Effector memory CD8-positive, alpha-beta T cell (primary cell): ENCODE results near the gene LITAFD.
"Not testable (repeated sequence)": the region's sequence is repeated elsewhere in the genome, so short reads cannot be mapped to it uniquely, and the experiment has no call there.

Experiments
- ATAC-seq: fragments of 150-1000 bp; cut with Tn5 transposase; replicated peaks from 2 replicates; pipeline ENCODE4 v1.10.0; 2021; ENCODE audit warnings: mild to moderate bottlenecking, moderate library complexity
- DNase-seq, 3 experiments: peaks; one replicate each; pipeline ENCODE4 v3.0.0; 2021
- H3K27ac Mint-ChIP-seq, 2 donors: one replicate each; pipeline ENCODE4 v1.8.0; 2022; ENCODE audit warnings: mild to moderate bottlenecking in 2 of 2, mixed read lengths in 2 of 2, moderate library complexity in 2 of 2
- H3K27me3 Mint-ChIP-seq, 2 donors: one replicate each; pipeline ENCODE4 v1.8.0; 2022; ENCODE audit warnings: mixed read lengths in 2 of 2
- H3K36me3 Mint-ChIP-seq: one replicate; pipeline ENCODE4 v1.8.0; 2022; ENCODE audit warnings: mild to moderate bottlenecking, moderate library complexity, mixed read lengths; ENCODE audit not compliant: insufficient read depth
- H3K4me1 Mint-ChIP-seq, 2 donors: one replicate each; pipeline ENCODE4 v1.8.0; 2022; ENCODE audit warnings: low read depth in 2 of 2, mixed read lengths in 2 of 2
- H3K4me3 Mint-ChIP-seq, 2 donors: one replicate each; pipeline ENCODE4 v1.8.0; 2022; ENCODE audit warnings: mild to moderate bottlenecking in 2 of 2, mixed read lengths in 2 of 2, moderate library complexity in 2 of 2
- H3K9me3 Mint-ChIP-seq, 2 donors: one replicate each; pipeline ENCODE4 v1.8.0; 2022; ENCODE audit warnings: mixed read lengths in 2 of 2
- total RNA-seq, 9 experiments: gene quantifications; one replicate each; lab custom pipeline; 2026; lab: John Stamatoyannopoulos, UW

The LITAFD gene
- total RNA-seq = 0 to 0.13 (median 0) reads per million in 9 experiments

DNA sequence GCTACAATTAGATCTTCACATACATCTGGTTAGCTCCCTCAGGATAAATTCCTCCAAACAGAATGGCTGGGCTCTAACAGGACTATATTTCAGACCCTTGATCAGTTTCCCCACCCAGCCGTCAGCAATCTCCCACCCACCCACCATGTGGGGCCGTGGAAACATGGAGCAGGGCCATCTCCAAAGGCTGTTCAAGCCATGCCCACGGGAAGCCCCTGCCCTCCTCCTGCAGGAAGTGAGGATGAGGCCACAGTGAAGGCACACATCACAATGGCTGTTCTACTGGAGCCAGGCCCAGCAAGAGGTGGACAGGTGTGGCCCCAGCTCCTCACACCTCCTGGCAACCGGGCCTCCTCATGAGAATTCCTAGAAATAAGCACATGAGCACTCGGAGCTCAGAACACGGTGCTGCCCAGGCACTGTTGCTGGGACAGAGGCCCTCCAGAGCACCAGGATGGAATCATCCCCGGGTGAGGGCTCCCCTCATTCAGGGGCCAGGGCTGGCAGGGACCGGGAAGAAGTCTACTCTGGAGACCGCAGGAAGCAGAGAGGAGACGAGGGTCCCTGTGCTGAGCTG, at the start of gene LITAFD:
TSS of gene LITAFD (plus strand) at position 311 of the 577 bp plus-strand sequence. CDS start 2,005 bp downstream, outside the sequence.
- H3K4me1 Mint-ChIP-seq = peaks cover 15 to 22% of the 10 kb centered on the region in 2 donors
- peaks cover 4% of the 10 kb centered on the region for H3K36me3 Mint-ChIP-seq
- H3K9me3 Mint-ChIP-seq = no peaks in the 10 kb centered on the region
- ATAC-seq = no peak
- no peak for DNase-seq
- H3K27ac Mint-ChIP-seq = no peak within 1 kb of the TSS
- no peak within 1 kb of the TSS for H3K4me3 Mint-ChIP-seq
- H3K27me3 Mint-ChIP-seq = peaks cover 9 to 15% of the 10 kb centered on the region in 2 donors

DNA sequence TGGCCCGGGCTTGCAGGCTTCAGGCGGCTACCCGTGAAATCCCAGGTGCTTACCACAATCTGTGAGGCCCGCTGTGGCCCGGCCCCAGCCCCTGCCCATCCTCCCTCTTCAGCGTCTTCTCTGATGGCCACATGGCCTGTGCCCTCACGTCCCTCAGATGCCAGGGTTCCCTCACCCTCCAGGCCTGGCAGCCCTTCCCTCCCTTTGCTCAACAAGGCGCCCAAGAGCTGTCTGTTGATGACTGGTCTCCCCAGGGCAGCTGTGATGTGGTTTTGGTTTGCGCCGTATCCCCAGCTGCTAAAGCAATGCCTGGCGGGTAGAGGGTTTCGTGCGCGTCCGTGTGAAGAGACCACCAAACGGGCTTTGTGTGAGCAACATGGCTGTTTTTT, 49.4 kb upstream of the LITAFD start:
- ATAC-seq (no peak), DNase-seq (no peak)
- Mint-ChIP-seq H3K27ac (peak overlapping the region; percentile 21 to 38), H3K27me3 (no peaks in the 10 kb centered on the region), H3K4me3 (peak overlapping the region; percentile 44 to 55), H3K9me3 (no peaks in the 10 kb centered on the region), H3K4me1 (peaks cover 10 to 17% of the 10 kb centered on the region in 2 donors), H3K36me3 (peaks cover 15% of the 10 kb centered on the region)

DNA sequence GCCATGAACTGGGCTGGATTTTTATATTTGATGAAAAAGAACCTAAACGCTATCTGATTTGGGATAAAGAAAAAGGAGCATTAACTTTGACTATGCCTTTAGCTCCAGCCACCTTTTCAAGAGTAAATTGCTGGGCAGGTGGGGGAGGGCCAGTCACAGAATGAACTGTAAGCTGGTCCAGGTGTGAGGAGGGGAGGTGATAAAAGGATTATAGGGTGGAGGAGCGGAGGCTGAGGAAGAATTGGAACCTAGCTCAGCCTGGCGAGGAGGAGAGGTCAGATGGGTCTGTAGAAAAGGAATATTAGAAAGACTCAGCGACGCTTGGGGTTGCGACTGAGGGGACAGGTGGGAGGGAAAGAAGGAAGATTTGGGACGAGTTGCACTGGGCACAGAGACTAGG, 45.4 kb upstream of the LITAFD start:
- H3K36me3 Mint-ChIP-seq, ATAC-seq, DNase-seq, H3K4me3 Mint-ChIP-seq, H3K27ac Mint-ChIP-seq, H3K27me3 Mint-ChIP-seq, H3K9me3 Mint-ChIP-seq: not testable (repeated sequence)
- peaks cover 8 to 17% of the 10 kb centered on the region in 2 donors for H3K4me1 Mint-ChIP-seq

DNA sequence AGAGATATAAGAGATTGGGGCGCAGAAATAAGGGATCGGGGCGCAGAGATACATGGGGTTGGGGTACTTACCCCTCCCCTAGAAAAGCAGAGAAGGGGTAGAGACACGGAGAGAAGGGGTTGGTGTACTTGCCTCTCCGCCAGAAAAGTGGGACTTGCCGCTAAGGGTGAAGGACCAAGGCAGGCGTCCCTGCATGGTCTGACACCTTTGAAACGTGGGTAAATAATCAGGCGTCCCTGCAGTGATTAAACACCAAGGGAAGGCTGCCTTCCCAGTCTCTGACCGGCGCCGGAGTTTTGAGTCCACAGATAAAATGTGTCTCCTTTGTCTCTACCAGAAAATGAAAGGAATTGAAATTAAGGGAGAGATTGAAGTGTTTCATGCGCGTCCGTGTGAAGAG, 44.6 kb upstream of the LITAFD start:
- not testable (repeated sequence) for H3K36me3 Mint-ChIP-seq

DNA sequence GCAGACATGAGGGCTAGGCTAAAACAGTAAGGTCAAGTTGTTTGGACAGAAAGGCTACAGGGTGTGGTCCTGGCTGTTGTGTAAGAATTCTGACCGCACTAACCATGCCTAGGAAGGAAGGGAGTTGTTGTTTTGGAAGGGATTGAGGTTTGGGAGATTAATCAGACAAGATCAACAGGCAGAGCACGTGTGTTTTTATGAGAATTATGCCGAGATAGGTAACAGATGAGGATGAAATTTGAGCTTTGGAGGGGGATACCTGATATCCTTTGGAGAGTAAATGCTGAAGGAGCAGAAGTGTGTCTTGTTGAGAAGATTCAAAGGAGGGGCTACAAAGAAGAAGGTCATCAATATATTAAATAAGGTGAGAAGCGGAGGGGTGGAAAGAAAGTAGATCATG, 40.1 kb upstream of the LITAFD start:
- Mint-ChIP-seq H3K27ac (peak overlapping the region in 1 of 2 donors; percentile 56), H3K4me1 (peaks cover 15 to 27% of the 10 kb centered on the region in 2 donors)
- not testable (repeated sequence) for ATAC-seq, H3K36me3 Mint-ChIP-seq, DNase-seq, H3K4me3 Mint-ChIP-seq, H3K27me3 Mint-ChIP-seq, H3K9me3 Mint-ChIP-seq

More for the DNA sequence above, 44.6 kb upstream of the LITAFD start:
- H3K4me3 Mint-ChIP-seq, DNase-seq, ATAC-seq, H3K27me3 Mint-ChIP-seq, H3K27ac Mint-ChIP-seq, H3K9me3 Mint-ChIP-seq: not testable (repeated sequence)
- H3K4me1 Mint-ChIP-seq = peaks cover 11 to 17% of the 10 kb centered on the region in 2 donors

DNA sequence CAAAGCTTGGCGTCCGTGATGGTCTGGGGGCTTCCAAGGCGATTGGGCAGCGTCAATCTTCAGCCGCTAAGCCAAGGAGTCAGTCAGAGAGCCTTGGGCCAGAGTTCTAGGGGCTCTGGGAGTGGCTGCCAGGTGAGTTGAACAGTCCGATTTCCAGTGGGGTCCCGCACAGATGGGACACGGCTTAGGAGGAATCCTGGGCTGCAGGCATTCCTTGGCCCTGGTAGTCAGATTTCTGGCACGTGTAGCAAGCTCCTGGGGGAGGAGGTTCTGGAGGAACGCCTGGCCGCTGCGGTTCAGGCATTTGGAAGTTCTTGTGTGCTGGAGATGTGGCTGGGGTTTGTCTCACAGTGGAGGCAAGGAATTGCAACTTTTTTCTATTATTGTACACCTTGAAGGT, 38.9 kb upstream of the LITAFD start:
- H3K4me3 Mint-ChIP-seq, H3K9me3 Mint-ChIP-seq, H3K27ac Mint-ChIP-seq, H3K27me3 Mint-ChIP-seq, DNase-seq, ATAC-seq: not testable (repeated sequence)
- peaks cover 10% of the 10 kb centered on the region for H3K36me3 Mint-ChIP-seq
- peaks cover 15 to 27% of the 10 kb centered on the region in 2 donors for H3K4me1 Mint-ChIP-seq

DNA sequence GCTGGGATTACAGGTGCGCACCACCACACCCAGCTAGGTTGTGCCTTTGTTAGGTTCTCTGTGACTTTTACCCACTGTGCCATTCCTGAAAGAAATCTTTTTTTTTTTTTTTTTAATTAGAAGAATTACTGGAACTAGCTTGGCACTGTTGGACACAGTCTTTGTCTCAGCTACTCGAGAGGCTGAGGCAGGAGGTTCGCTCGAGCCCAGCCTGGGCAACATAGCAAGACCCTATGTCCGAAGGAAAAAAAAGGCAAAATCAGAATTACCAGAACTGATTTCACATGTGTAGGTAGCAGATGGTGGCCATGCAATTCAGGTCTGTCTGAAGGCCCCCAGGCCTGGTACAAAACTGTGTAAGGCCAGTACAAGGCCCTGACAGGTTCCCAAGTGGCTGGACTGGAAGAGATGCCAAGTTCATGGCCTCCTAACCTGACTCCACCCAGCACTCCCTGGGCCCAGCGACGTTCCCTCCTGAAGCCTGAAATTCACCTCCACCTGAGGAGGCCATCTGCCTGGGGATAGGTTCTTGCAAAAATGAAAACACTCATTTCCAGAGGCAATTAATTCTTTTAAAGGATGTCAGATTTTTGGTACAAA, 36.4 kb upstream of the LITAFD start:
- peak overlapping the region in 1 of 2 donors; percentile 11 for H3K27ac Mint-ChIP-seq
- H3K27me3 Mint-ChIP-seq = no peaks in the 10 kb centered on the region
- H3K9me3 Mint-ChIP-seq = no peaks in the 10 kb centered on the region
- peaks cover 15% of the 10 kb centered on the region for H3K36me3 Mint-ChIP-seq
- H3K4me3 Mint-ChIP-seq = no peak overlapping the region
- ATAC-seq (no peak), DNase-seq (no peak)
- H3K4me1 Mint-ChIP-seq = peaks cover 25 to 44% of the 10 kb centered on the region in 2 donors

DNA sequence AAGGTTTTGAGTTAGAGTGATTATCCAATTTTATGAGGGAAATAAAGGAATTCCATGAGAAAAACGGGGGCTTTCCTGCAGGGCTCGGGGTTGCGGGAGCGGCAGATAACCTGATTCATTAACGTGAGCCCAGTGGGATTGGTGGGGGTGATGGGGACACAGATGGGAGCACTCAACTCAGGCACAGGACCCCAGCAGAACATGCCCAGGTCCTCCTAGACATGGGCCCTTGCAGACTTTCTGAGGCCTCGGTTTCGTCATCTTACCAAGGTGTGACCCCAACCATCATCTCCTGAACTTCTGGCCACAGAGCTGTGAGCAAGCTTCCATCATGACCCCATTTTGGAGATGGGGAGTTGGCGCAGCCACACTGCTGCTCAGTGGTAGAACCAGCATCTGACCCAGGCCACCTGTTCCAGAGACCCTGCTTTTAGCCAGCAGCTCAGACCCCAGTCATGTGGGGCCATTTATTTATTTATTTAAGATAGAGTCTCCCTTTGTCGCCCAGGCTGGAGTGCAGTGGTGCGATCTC, 35.7 kb upstream of the LITAFD start:
- Mint-ChIP-seq H3K9me3 (no peaks in the 10 kb centered on the region), H3K36me3 (peaks cover 17% of the 10 kb centered on the region), H3K27ac (no peak overlapping the region), H3K4me3 (no peak overlapping the region), H3K4me1 (peaks cover 25 to 48% of the 10 kb centered on the region in 2 donors), H3K27me3 (no peaks in the 10 kb centered on the region)
- ATAC-seq (no peak), DNase-seq (no peak)

DNA sequence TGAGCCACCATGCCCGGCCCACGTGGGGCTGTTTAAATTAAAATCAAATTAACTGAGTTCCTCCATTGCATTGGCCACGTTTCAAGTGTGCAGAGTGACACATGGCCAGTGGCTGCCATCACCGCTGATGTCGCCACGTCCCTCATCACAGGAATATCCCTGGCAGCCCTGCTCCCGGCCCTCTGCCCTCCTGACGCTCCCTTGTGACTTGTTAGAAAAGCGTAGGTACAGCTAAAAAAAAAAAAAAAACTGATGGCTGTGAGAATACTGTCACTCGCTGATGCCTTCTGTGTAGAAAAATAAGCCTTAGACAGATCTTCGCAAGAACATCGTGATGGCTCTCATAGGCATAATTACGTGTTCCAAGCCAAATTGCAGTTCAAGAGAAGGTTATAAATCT, 35.0 kb upstream of the LITAFD start:
- DNase-seq = no peak
- no peaks in the 10 kb centered on the region for H3K9me3 Mint-ChIP-seq
- no peak for ATAC-seq
- peaks cover 23 to 50% of the 10 kb centered on the region in 2 donors for H3K4me1 Mint-ChIP-seq
- H3K36me3 Mint-ChIP-seq = peaks cover 21% of the 10 kb centered on the region
- peak overlapping the region in 1 of 2 donors; percentile 72 for H3K27ac Mint-ChIP-seq
- H3K4me3 Mint-ChIP-seq = no peak overlapping the region
- no peaks in the 10 kb centered on the region for H3K27me3 Mint-ChIP-seq

DNA sequence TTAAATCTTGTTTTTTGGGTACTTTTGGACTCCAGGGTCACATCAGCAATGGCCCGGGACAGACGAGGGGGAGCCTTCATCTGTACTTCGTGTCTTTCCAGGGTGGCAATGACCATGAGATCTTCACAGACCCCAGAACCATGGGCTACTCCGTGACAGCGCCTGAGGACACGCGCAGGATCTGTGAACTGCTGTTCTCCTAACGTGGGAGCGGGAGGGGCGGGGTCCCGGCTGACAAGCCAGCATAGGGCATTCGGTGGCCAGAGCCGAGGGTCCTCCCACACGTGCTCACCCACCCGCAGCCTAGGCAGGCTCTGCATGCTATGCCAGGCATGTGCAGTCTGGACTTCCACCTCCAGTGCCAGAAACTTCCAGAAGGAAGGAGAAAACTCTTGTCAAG, 34.5 kb upstream of the LITAFD start:
- H3K4me1 Mint-ChIP-seq = peaks cover 22 to 47% of the 10 kb centered on the region in 2 donors
- H3K27me3 Mint-ChIP-seq = no peaks in the 10 kb centered on the region
- H3K4me3 Mint-ChIP-seq = no peak overlapping the region
- H3K27ac Mint-ChIP-seq = peak overlapping the region in 1 of 2 donors; percentile 72
- DNase-seq (no peak), ATAC-seq (no peak)
- H3K9me3 Mint-ChIP-seq = no peaks in the 10 kb centered on the region
- H3K36me3 Mint-ChIP-seq = peaks cover 21% of the 10 kb centered on the region

DNA sequence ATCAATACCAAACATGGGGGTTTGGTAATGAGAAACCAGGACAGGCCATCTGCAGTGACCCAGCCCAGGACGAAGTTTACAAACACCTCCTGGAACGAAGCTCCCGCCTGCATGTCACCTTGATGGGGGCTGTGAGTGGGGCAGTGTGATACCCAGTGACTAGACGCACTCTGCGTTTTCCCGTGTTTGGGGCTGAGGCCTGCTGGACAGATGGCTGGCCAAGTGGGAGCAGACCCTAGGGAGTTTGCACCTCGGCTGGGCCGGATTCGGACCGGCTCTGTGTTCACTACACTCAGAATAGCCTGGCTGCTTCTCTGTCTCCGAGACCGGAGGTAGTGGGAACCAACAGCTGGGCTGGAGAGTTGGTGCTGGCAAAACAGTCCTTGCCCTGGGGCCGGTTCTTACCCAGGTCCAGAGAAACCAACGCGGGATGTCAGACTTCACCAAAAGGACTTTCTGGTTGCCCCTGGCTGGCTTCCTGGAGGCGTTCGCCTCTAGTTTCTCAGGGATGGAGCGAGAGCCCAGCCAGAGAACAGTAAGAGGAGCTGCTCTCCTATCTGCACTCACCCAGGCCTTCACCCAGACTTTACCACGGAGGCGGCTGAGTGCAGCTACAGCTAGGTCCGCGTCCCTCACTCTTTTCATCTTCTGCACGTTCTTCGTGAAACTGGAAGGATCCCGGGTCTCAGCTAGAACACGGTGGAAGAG, 33.8 kb upstream of the LITAFD start:
- Mint-ChIP-seq H3K27me3 (no peaks in the 10 kb centered on the region), H3K4me3 (no peak overlapping the region), H3K4me1 (peaks cover 22 to 41% of the 10 kb centered on the region in 2 donors), H3K27ac (peak overlapping the region in 1 of 2 donors; percentile 62), H3K36me3 (peaks cover 25% of the 10 kb centered on the region), H3K9me3 (no peaks in the 10 kb centered on the region)
- DNase-seq (no peak), ATAC-seq (no peak)

DNA sequence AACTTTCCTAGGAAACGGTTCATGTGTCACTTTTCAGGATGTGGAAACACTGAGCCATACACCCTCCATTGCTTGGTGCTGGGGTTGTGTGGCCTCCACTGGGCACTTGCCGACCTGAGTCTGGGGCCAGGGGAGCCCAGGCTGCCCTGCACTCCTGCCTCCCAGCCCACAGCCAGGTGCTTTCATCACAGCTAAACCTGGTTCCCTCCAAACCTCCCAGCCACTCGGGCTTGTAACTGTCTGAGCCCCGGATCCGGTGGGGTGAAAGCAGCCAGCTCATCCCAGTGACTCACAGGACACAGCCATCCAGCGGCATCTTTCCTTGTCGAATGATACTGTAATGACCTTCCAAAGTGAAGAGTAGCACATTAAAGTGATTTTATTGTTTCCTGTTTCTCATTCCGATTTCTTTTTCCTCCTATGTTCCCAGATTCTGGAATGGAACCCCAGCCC, 33.2 kb upstream of the LITAFD start:
- Mint-ChIP-seq H3K4me3 (no peak overlapping the region), H3K36me3 (peaks cover 22% of the 10 kb centered on the region), H3K27ac (peak overlapping the region in 1 of 2 donors; percentile 62), H3K27me3 (no peaks in the 10 kb centered on the region), H3K9me3 (no peaks in the 10 kb centered on the region), H3K4me1 (peaks cover 20 to 35% of the 10 kb centered on the region in 2 donors)
- no peak for DNase-seq
- ATAC-seq = no peak

DNA sequence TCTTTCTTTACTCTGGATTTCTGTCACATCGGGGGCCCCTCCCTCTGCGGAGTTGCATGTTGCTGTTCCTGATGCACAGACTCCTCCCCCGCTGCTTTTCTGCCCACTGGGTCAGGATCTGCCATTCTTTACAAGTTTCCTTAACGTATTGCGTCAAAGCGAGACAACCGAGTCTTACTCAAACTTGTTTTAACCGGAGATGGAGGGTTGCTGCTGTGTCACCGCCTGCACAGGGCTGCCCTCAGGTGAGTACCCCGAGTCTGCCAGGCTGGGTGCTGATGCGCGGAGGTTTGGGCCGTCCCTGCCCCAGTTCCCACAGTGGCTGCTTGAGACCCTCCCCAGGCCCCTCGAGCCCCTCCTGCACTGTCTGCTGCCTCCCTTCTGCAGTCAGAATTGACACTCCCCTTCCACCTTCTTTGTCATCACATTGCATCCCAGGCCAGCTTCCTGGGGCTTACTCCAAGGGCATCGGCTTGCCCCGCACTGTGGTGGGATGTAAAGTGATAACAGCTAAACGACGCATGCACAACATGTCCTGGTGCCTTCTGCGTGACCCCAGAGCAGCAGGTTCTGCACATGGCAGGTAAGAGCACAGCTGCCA, 32.6 kb upstream of the LITAFD start:
- Mint-ChIP-seq H3K9me3 (no peaks in the 10 kb centered on the region), H3K4me3 (no peak overlapping the region), H3K36me3 (peaks cover 22% of the 10 kb centered on the region), H3K4me1 (peaks cover 18 to 31% of the 10 kb centered on the region in 2 donors), H3K27me3 (no peaks in the 10 kb centered on the region), H3K27ac (peak overlapping the region; percentile 62 to 76)
- no peak for DNase-seq
- ATAC-seq = no peak
